HepG2 (cell line): ENCODE measurements around the gene SNX9. TPM values are rescaled to one million over a fixed set of nuclear protein-coding genes. Genes with fewer than 3 reads are reported as not detected.

ENCODE experiments used
- CENPBD1 ChIP-seq: sonication (generic); formaldehyde crosslinking; IDR thresholded peaks from 2 replicates; pipeline ENCODE4 v1.8.0; 2022; ENCODE audit warnings: missing genetic modification reagents, low read depth, mild to moderate bottlenecking, borderline replicate concordance
- CHCHD3 ChIP-seq: sonication (generic); formaldehyde crosslinking; IDR thresholded peaks from 2 replicates; pipeline ENCODE4 v1.8.0; 2022; ENCODE audit warnings: mild to moderate bottlenecking, missing genetic modification reagents, moderate library complexity
- CSRNP2 ChIP-seq: sonication (generic); formaldehyde crosslinking; conservative IDR thresholded peaks from 2 replicates; pipeline ENCODE4 v1.8.0; 2022; ENCODE audit warnings: low read depth, missing genetic modification reagents
- GMEB1 ChIP-seq: sonication (generic); formaldehyde crosslinking; IDR thresholded peaks from 2 replicates; pipeline ENCODE4 v1.5.1; 2020; ENCODE audit warnings: missing genetic modification reagents, mild to moderate bottlenecking, borderline replicate concordance
- IRF9 ChIP-seq: sonication (generic); formaldehyde crosslinking; IDR thresholded peaks from 2 replicates; pipeline ENCODE4 v1.8.0; 2022; ENCODE audit warnings: missing genetic modification reagents, mild to moderate bottlenecking, borderline replicate concordance
- KDM6A ChIP-seq: IDR thresholded peaks from 2 replicates; pipeline ENCODE4 v1.6.1; 2016; ENCODE audit warnings: low read depth
- NFIC ChIP-seq: IDR thresholded peaks from 2 replicates; pipeline ENCODE4 v1.6.1; 2012; ENCODE audit warnings: mild to moderate bottlenecking, low read length, inconsistent platforms
- PBX2 ChIP-seq: IDR thresholded peaks from 2 replicates; pipeline ENCODE4 v1.6.1; 2016; ENCODE audit warnings: control low read depth
- RNF219 ChIP-seq: sonication (generic); formaldehyde crosslinking; IDR thresholded peaks from 2 replicates; pipeline ENCODE4 v1.5.0; 2020; ENCODE audit warnings: mild to moderate bottlenecking, missing genetic modification reagents
- SALL2 ChIP-seq: sonication (generic); formaldehyde crosslinking; IDR thresholded peaks from 2 replicates; pipeline ENCODE4 v1.8.1; 2023; ENCODE audit warnings: mild to moderate bottlenecking, missing genetic modification reagents, inconsistent platforms
- SAP130 ChIP-seq: IDR thresholded peaks from 2 replicates; pipeline ENCODE4 v1.6.1; 2016; ENCODE audit warnings: low read depth
- SP2 ChIP-seq: sonication (generic); formaldehyde crosslinking; IDR thresholded peaks from 2 replicates; pipeline ENCODE4 v1.5.1; 2020; ENCODE audit warnings: mild to moderate bottlenecking, missing genetic modification reagents
- TOE1 ChIP-seq: sonication (generic); formaldehyde crosslinking; IDR thresholded peaks from 2 replicates; pipeline ENCODE4 v1.4.0; 2020; ENCODE audit warnings: mild to moderate bottlenecking, missing genetic modification reagents
- TRAFD1 ChIP-seq: sonication (generic); formaldehyde crosslinking; IDR thresholded peaks from 2 replicates; pipeline ENCODE4 v1.5.1; 2020; ENCODE audit warnings: missing genetic modification reagents, mild to moderate bottlenecking, borderline replicate concordance
- ZC3H13 ChIP-seq: sonication (generic); formaldehyde crosslinking; IDR thresholded peaks from 2 replicates; pipeline ENCODE4 v1.8.1; 2023; ENCODE audit warnings: mild to moderate bottlenecking, missing genetic modification reagents, moderate library complexity
- ZNF253 ChIP-seq: sonication (generic); formaldehyde crosslinking; IDR thresholded peaks from 2 replicates; pipeline ENCODE4 v1.8.0; 2022; ENCODE audit warnings: mild to moderate bottlenecking, missing genetic modification reagents, borderline replicate concordance
- ZNF780A ChIP-seq: sonication (generic); formaldehyde crosslinking; IDR thresholded peaks from 2 replicates; pipeline ENCODE4 v1.8.0; 2022; ENCODE audit warnings: mild to moderate bottlenecking, missing genetic modification reagents, moderate library complexity
- ZSCAN31 ChIP-seq: sonication (generic); formaldehyde crosslinking; IDR thresholded peaks from 2 replicates; pipeline ENCODE4 v1.5.0; 2020; ENCODE audit warnings: low read depth, mild to moderate bottlenecking, missing genetic modification reagents
- polyA plus RNA-seq, 8 experiments: library from polyadenylated mRNA; depleted of rRNA in 3 of 8; stranded (reverse) in 7 of 8; unstranded in 1 of 8; fragments of >200 nt; fragmentation: Illumina TruSeq in 4 of 8; extraction: Trizol in 4 of 8; gene quantifications; 2 replicates each; pipeline versions ENCODE4 v1.2.1 to v1.2.3, GENCODE V29; 2011 to 2016; ENCODE audit warnings: low read depth in 4 of 8, missing spikeins in 1 of 8, mixed read lengths in 1 of 8; ENCODE audit not compliant: insufficient read depth in 1 of 8
- total RNA-seq, 5 experiments: library from RNA; depleted of rRNA; stranded (reverse); fragments of >200 nt; fragmentation: Illumina TruSeq; extraction: Trizol; gene quantifications; 2 replicates each; pipeline ENCODE4 v1.2.3, GENCODE V29; 2016; ENCODE audit warnings: low read depth in 1 of 5

Gene SNX9
- total and polyA plus RNA-seq, 2 of the 13 experiments (the other 11 are each of a cell fraction or from before 2014, with no cell fraction given) = 21.9 to 36.0 TPM

- TF ChIP-seq SP2 (CRISPR knock-in tag) (no peak; the same call in 1 of the 2 replicates), CENPBD1 (CRISPR knock-in tag) (no peak), TRAFD1 (CRISPR knock-in tag) (no peak), GMEB1 (CRISPR knock-in tag) (no peak), ZC3H13 (no peak), NFIC (no peak), ZNF780A (CRISPR knock-in tag) (no peak), SAP130 (CRISPR knock-in tag) (peak; percentile 80), PBX2 (no peak), RNF219 (no peak), CHCHD3 (CRISPR knock-in tag) (no peak), TOE1 (CRISPR knock-in tag) (no peak), ZNF253 (CRISPR knock-in tag) (no peak), CSRNP2 (CRISPR knock-in tag) (no peak), IRF9 (CRISPR knock-in tag) (0 out of 2 replicates have a peak, but pooled peaks have one; percentile 33), SALL2 (CRISPR knock-in tag) (no peak), KDM6A (no peak), ZSCAN31 (CRISPR knock-in tag) (no peak)
These were observed 703 bp downstream of the SNX9 start (continued) for GRCh38 chr6:157823528-157824370.
